Endodermal cell (in vitro differentiated cells): Measurements from ENCODE around the gene ANKH. TPM values are rescaled to one million over a fixed set of nuclear protein-coding genes. Genes with fewer than 3 reads are reported as not detected.

Experiments
- DNase-seq: peaks from one replicate; pipeline ENCODE4 v3.0.0-alpha.2; 2017
- H3K27ac ChIP-seq: 2 replicates; pipeline ENCODE4 v1.5.1; 2013; ENCODE audit warnings: mild to moderate bottlenecking, low read depth, low read length, moderate library complexity
- H3K27me3 ChIP-seq: 2 replicates; pipeline ENCODE4 v1.6.1; 2013; ENCODE audit warnings: mild to moderate bottlenecking, low read length, moderate library complexity; ENCODE audit not compliant: insufficient read depth, control insufficient read depth, poor library complexity, severe bottlenecking
- H3K36me3 ChIP-seq: 2 replicates; pipeline ENCODE4 v1.7.0; 2013; ENCODE audit warnings: mild to moderate bottlenecking, low read length, moderate library complexity; ENCODE audit not compliant: control insufficient read depth, insufficient read depth
- H3K4me1 ChIP-seq: one replicate; pipeline ENCODE4 v1.7.0; 2013; ENCODE audit warnings: low read length; ENCODE audit not compliant: control insufficient read depth, insufficient read depth
- H3K4me3 ChIP-seq: 2 replicates; pipeline ENCODE4 v1.5.1; 2013; ENCODE audit warnings: mild to moderate bottlenecking, low read length, moderate library complexity
- H3K9ac ChIP-seq: 2 replicates; pipeline ENCODE4 v1.6.1; 2013; ENCODE audit warnings: mild to moderate bottlenecking, low read length, moderate library complexity; ENCODE audit not compliant: poor library complexity, severe bottlenecking; ENCODE audit errors: extremely low read depth
- H3K9me3 ChIP-seq: 2 replicates; pipeline ENCODE4 v1.6.1; 2013; ENCODE audit warnings: mild to moderate bottlenecking, low read length, moderate library complexity; ENCODE audit not compliant: control insufficient read depth
- H3K27ac Mint-ChIP-seq: 2 replicates; pipeline ENCODE4 v1.8.0; 2020; ENCODE audit warnings: mixed read lengths
- H3K27me3 Mint-ChIP-seq: 2 replicates; pipeline ENCODE4 v1.8.0; 2021; ENCODE audit warnings: mild to moderate bottlenecking, mixed read lengths; ENCODE audit not compliant: insufficient read depth
- H3K36me3 Mint-ChIP-seq: 2 replicates; pipeline ENCODE4 v1.8.0; 2020; ENCODE audit warnings: low read depth, mixed read lengths
- H3K4me1 Mint-ChIP-seq: 2 replicates; pipeline ENCODE4 v1.8.0; 2020; ENCODE audit warnings: mixed read lengths
- H3K4me3 Mint-ChIP-seq: 2 replicates; pipeline ENCODE4 v1.8.0; 2020; ENCODE audit warnings: mild to moderate bottlenecking, moderate library complexity, mixed read lengths
- H3K9me3 Mint-ChIP-seq: 2 replicates; pipeline ENCODE4 v1.8.0; 2020; ENCODE audit warnings: mild to moderate bottlenecking, mixed read lengths
- WGBS, 2 experiments: methylation state at CpG; one replicate each; pipeline versions ENCODE4 v1.1.5 to v1.1.7; 2013; ENCODE audit warnings: missing lambda C conversion rate in 2 of 2, mixed read lengths in 1 of 2; ENCODE audit not compliant: insufficient coverage in 1 of 2, insufficient read length in 1 of 2; 5-methylcytosine and 5-hydroxymethylcytosine counted together
- total RNA-seq, 2 donors: library from RNA; stranded (reverse); fragmentation: NEBNext Ultra II Directional in 1 of 2; extraction: Animal tissue kit (Norgen Biotek cat#: 25700) in 1 of 2; gene quantifications; 2 replicates in 1 of 2; 3 replicates in 1 of 2; pipeline ENCODE4 v1.2.1, GENCODE V29; 2021
- TF ChIP-seq, protein P1 (sequence below): fragments of 200-600 bp; sonication (generic); conservative IDR thresholded peaks from 2 replicates; pipeline ENCODE4 v1.5.0; 2021; ENCODE audit warnings: antibody characterized with exemption, mild to moderate bottlenecking

Gene ANKH
- total RNA-seq, 2 donors from 2014 or later: 26.5 to 43.4 TPM

DNA sequence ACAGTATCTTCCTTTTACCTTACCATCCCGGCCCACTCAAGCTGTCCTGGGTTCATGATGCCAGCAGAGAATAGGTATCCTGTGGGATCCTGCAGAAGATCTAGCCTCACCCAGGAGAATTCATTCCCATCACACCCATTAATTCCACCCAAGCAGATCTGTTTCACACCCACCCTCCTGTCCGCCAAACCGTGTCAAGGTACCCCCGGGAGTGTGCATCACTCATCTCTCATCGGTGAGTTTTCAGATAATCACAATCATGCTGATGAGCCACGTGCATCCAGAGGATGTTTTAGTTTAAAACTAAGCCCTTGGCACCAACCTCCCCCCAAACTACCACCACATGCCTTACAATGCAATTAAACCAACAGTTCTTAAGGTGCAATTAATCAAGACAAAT lies 18.8 kb downstream of the ANKH start:
- H3K4me3 Mint-ChIP-seq: no peak overlapping the region
- no peak overlapping the region for H3K27ac ChIP-seq
- H3K9ac ChIP-seq: no peak overlapping the region
- H3K4me1 ChIP-seq: peaks cover 18% of the 10 kb centered on the region
- no peaks in the 10 kb centered on the region for H3K27me3 Mint-ChIP-seq
- no peaks in the 10 kb centered on the region for H3K36me3 ChIP-seq
- H3K9me3 ChIP-seq: no peaks in the 10 kb centered on the region
- no peaks in the 10 kb centered on the region for H3K27me3 ChIP-seq
- no peak overlapping the region for H3K27ac Mint-ChIP-seq
- no peak overlapping the region for H3K4me3 ChIP-seq
- H3K9me3 Mint-ChIP-seq: no peaks in the 10 kb centered on the region
- H3K36me3 Mint-ChIP-seq: no peaks in the 10 kb centered on the region
- no peak for DNase-seq
- 92 to 95% methylated on average over 4 to 6 of the region's 6 CpGs for WGBS, 2 experiments
- TF ChIP-seq, protein P1, sequence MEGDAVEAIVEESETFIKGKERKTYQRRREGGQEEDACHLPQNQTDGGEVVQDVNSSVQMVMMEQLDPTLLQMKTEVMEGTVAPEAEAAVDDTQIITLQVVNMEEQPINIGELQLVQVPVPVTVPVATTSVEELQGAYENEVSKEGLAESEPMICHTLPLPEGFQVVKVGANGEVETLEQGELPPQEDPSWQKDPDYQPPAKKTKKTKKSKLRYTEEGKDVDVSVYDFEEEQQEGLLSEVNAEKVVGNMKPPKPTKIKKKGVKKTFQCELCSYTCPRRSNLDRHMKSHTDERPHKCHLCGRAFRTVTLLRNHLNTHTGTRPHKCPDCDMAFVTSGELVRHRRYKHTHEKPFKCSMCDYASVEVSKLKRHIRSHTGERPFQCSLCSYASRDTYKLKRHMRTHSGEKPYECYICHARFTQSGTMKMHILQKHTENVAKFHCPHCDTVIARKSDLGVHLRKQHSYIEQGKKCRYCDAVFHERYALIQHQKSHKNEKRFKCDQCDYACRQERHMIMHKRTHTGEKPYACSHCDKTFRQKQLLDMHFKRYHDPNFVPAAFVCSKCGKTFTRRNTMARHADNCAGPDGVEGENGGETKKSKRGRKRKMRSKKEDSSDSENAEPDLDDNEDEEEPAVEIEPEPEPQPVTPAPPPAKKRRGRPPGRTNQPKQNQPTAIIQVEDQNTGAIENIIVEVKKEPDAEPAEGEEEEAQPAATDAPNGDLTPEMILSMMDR: no peak
- peaks cover 29% of the 10 kb centered on the region for H3K4me1 Mint-ChIP-seq

- H3K27ac ChIP-seq: no peak overlapping the region
These were observed 19.5 kb downstream of the ANKH start for GRCh38 chr5:14851999-14852526.

GRCh38 chr5:14851597-14851996 lies 20.0 kb downstream of the ANKH start:
- Histone ChIP-seq H3K4me3 (no peak overlapping the region), H3K27me3 (no peaks in the 10 kb centered on the region), H3K27ac (no peak overlapping the region), H3K9me3 (no peaks in the 10 kb centered on the region), H3K9ac (no peak overlapping the region), H3K36me3 (no peaks in the 10 kb centered on the region), H3K4me1 (peaks cover 18% of the 10 kb centered on the region)
- TF ChIP-seq, protein P1: no peak
- Mint-ChIP-seq H3K4me3 (no peak overlapping the region), H3K27me3 (no peaks in the 10 kb centered on the region), H3K4me1 (peaks cover 29% of the 10 kb centered on the region), H3K9me3 (no peaks in the 10 kb centered on the region), H3K27ac (no peak overlapping the region), H3K36me3 (no peaks in the 10 kb centered on the region)
- no peak for DNase-seq

More at GRCh38 chr5:14851999-14852526, 19.5 kb downstream of the ANKH start:
- H3K4me1 ChIP-seq: peaks cover 18% of the 10 kb centered on the region
- no peak overlapping the region for H3K9ac ChIP-seq
- Mint-ChIP-seq H3K4me1 (peaks cover 29% of the 10 kb centered on the region), H3K36me3 (no peaks in the 10 kb centered on the region), H3K9me3 (no peaks in the 10 kb centered on the region), H3K27ac (no peak overlapping the region), H3K27me3 (no peaks in the 10 kb centered on the region), H3K4me3 (no peak overlapping the region)
- no peaks in the 10 kb centered on the region for H3K36me3 ChIP-seq
- no peak for DNase-seq
- TF ChIP-seq, protein P1: no peak
- no peaks in the 10 kb centered on the region for H3K9me3 ChIP-seq
- no peak overlapping the region for H3K4me3 ChIP-seq
- no peaks in the 10 kb centered on the region for H3K27me3 ChIP-seq
